Stimulated activated CD8-positive, alpha-beta memory T cell treated with anti-CD3 and anti-CD28 coated beads, Interleukin-4, amount 100 ng/mL, for 1 hour (primary cell): ENCODE data around the gene SIAH1.
"Not testable (repeated sequence)": the region's sequence is repeated elsewhere in the genome, so short reads cannot be mapped to it uniquely, and the experiment has no call there.

Experiments used
- DNase-seq, 2 donors: peaks; one replicate each; pipeline ENCODE4 v3.0.0-alpha.2; 2020; ENCODE audit warnings: low read depth in 2 of 2, low spot score in 1 of 2

The SIAH1 gene

DNA sequence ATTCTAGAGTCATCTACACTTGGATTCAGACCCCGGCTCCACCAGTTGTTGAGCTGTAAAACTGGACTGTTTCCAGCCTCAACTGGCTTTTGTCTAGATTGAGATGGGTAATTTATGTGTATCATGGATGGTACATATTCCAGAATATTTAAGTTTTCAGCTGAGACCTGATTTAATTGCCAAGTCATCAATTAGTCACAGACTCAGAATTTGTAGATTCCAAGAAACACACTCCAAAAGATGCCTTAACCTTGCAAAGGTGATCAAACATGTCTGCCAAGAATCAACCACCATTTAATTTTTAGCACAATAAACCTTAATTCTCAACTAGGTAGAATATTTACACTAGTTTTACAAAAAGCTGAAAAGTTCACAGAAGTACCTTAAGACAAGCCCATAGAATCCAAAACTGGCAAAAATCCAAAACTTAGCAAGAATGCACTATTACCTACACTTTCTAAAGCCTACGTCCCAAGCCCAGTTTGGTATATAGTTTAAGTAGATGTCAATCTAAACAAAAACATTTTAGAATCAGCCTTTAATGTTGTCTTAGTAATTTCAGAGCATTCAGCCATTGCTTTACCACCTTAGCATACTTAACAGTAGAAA, 17.7 kb downstream of the SIAH1 start:
- DNase-seq: no peak

DNA sequence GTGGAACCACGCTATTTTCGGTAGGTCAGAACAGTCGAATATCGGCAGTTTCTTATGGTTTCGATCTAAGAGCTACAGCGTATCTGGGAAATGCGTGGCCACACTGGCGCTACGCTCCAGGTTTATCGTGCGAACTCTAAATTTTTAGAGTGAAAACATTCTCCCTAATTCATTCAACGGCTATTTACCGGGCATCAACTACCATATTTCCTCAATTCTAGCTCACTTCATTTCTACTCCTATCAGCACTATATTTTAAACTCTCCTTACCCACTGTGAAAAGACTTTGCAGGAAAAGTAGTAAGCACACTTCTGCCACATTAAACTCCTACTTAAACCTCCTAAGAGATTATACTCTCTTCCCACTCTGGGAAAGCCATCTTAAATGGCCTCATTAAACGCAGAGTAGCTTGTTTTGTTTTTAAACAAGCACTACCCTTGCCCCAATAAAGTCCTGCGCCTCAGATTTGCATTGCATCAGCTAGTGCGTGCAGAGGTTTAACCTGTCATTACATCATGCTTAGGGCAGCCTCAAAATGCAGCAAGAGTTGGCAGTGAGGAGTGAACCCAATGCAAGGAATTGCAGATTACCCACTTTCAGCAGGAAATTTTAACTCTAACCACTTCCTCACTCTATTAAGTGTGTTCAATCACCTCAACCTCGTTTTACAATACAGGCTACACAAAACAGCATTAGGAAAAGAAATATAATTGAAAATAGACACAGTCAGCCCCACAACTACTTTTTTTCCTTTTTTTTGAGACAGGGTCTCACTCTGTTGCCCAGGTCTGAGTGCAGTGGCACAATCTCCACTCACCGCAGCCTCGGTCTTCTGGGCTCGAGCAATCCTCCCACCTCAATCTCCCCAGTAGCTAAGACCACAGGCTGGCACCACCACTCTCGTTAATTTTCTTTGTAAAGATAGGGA, 18.8 kb downstream of the SIAH1 start:
- peak in 1 of 2 donors; percentile 9 for DNase-seq

DNA sequence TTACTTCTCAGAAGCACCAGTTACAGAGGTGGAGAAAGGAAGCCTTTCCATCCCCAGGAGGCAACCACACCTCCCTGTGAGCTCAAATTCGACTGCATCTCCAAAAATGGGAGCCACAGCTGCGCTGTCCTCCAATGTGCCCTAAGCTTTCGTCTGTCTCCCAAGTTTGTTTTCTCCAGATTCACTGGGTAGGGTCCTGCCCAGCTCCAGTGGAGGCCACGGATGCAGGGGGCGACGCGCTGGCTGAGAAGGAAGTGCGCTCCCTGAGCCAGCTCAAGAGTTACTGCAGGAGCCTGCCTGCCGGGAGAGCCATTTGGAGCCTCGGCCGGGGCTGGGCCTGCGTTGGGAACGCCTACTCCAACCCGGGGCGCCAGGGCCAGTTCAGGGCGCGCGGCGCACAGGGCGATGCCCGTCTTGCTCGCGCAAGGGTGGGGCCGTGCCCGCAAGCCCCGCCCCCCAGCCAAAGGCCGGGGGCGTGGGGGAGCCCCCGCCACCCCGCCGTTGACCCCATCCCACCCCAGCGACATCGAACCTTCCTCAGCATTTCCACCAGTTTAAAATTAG, 19.5 kb downstream of the SIAH1 start:
- peak; percentile 30 to 44 for DNase-seq

DNA sequence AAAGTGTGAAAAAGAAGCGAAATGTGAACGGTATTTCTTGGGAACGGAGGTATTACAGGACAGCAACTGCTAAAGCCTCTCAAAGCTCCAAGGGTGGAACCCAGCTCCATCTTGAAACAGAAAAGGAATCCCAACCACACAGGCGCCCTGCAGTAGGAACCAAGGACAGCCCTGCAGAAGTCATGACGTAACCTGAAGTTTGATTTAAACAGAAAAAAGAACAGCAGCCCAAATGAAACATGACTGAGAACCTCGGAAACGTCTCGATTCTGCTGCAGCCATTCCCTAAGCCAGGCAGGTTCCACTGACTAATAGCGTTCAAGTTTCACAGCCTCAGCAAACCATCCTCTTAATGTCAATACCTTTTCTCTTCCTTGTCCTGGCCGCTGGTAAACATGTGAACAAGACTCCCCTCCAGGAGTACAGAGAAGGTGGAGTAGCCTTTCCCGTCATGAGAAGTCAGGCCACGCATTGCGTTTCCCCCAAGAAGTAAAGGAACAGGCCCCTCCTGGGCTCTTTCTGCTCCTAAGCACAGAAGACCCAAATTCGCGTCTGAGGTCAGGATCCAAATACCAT, 20.1 kb downstream of the SIAH1 start:
- DNase-seq: no peak

DNA sequence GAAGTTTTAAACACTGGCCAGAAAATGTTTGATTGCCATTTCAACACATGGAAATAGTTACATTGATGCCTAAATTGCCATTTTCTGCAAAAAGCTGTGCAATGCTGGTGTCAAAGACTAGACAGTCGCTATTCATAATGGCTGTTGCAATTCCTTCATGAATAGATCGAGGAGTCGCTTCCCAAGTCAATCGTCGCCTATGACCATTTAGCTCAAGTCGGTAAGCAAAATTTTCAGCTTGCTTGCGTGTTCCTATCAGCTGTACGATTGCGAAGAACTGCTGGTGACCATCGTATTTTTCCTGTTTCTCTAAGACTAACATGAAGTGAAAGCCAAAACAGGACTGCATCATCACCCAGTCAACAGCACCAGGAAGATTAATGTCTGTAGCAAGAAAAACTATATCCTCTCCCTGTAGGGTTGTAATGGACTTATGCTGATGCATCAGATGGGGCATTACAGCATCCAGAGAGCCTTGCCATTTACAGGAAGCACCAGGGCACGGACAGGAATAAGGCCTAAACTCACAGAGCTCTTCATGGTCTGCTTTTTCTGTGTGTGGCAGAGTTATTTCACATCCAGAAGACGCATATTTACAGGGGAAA, 23.6 kb downstream of the SIAH1 start:
- no peak for DNase-seq

DNA sequence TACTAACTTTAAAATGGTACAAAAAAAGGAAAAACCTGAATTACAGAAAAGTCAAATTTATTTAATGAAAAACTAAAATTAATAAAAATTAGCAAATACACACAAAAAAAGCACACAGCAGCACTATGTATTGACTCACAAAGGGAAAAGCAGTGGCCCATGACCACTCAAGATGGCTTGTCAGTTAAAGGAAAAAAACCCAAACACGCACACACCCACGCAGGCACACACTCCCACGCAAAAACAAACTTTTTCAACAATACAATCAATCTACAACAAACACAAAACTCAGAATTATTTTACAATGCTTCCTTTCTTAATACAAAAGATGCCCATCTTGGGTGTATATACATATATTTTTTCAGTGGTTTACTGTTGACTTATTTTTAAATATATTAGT, 24.2 kb downstream of the SIAH1 start:
- DNase-seq: no peak

DNA sequence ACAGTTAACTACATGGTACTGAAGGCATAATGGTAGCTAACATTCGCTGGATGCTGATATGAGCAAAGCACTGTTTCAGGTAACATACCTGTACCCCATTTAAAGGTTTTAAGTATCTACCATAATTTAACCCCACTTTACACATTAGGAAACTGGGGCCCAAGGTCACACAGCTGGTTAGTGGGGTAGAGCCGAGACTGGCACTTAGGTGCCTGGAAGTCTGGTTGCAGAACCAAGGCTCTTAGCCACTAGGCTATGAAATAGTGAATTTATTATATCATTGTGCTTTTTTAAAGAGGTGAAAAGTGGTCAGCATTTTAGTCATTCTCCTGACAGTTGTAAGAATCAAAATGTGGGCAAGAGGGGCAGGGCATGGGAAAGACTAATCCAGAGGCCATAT, 25.2 kb downstream of the SIAH1 start:
- DNase-seq: no peak

DNA sequence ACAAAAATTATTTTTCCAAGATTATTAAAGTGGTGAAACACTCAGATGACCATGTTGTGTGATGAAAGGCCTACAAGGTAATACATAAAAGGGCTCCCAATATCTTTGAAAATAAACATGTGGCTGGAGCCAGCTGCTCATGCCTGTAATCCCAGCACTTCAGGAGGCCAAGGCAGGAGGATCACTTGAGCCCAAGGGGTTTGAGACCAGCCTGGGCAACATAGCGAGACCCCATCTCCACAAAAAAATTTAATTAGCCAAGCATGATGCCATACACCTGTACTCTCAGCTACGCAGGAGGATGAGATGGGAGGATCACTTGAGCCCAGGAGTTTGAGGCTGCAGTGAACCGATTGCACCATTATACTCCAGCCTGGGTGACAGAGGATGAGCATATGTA, 26.8 kb downstream of the SIAH1 start:
- no peak for DNase-seq

DNA sequence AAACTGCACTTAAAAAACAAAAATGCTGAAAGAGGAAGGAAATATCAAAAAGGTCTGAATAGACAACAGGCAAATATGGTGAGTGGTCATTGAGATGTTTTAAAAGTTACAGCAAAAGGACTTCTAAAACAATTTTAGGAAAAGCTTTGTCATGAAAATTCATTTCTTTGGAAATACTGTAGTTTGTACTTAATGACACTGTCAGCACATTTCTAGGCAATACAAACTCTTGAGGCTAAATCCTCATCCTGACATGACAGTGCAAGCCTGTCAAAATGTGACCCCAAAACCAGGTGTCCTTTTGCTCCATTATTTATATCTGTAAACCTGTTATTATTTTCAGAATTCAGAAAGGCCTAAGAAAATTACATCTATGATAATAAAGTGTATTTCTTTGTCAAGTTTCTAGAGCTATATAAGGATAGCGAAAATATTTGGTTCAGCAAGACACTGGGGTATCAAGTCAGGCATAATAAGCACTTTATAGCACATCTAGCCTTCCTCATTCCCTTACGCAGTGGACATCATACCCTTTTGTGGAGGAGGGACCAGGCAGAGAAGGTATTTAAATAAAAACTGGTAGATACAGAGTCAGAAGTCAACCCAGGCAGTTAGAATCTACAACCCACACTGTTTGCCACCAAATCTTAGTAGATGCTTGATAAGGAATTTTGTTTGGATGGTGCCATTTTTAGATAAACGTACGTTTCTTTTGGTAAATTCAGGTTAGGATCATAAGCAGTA, 28.4 kb downstream of the SIAH1 start:
- DNase-seq: no peak

DNA sequence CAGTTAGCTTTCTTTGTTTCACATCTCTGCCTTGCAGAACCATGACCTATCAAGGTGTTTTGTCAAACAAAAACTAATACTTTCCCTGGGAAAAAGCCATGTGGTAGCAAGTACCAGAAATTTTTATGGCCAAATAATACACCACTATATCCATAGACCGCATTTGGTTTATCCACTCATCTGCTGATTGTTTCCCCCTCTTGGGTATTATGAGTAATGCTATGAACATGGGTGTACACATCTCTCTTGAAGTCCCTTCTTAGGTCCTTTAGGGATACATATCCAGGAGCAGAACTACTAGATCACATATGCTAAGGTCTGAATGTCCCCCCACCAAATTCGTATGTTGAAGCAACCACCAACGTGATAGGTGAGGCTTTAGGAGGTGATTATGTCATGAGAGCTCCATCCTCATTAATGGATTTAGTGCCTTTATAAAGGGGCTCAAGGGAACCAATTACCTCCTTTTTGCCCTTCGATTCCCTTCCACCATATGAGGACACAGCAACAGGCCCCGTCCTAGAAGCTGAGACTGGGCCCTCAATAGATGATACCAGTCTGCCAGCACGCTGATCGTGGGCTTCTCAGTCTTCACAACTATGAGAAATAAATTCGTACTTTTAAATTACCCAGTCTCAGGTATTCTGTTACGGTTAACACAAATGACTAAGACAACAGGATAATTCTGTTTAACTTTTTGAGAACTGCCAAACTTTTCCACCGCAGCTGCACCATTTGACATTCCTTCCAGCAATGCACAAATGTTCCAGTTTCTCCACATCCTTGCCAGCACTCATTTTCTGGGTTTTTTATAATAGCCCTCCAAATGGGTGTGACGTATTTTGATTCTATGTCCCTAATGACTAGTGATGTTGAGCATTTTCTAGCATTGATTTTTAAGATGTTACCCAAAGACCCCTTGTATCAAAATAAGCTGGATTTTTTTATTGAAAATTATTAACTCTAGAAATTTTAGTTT, 30.0 kb downstream of the SIAH1 start:
- no peak for DNase-seq

DNA sequence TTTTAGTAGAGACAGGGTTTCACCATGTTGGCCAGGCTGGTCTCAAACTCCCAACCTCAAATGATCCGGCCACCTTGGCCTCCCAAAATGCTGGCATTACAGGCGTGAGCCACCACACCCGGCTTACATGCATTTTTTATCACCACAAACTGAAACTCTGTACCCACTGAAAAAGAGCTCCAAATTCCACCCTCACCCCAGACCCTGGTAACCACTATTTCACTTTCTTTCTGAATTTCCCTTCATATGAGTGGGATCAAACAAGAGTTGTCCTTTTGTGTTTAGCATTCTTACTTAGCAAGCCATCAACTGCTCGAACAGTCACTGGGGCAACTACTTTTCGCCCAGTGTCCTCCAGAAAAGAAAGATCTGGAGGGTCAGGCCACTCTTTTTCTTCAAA, 30.8 kb downstream of the SIAH1 start:
- not testable (repeated sequence) for DNase-seq

DNA sequence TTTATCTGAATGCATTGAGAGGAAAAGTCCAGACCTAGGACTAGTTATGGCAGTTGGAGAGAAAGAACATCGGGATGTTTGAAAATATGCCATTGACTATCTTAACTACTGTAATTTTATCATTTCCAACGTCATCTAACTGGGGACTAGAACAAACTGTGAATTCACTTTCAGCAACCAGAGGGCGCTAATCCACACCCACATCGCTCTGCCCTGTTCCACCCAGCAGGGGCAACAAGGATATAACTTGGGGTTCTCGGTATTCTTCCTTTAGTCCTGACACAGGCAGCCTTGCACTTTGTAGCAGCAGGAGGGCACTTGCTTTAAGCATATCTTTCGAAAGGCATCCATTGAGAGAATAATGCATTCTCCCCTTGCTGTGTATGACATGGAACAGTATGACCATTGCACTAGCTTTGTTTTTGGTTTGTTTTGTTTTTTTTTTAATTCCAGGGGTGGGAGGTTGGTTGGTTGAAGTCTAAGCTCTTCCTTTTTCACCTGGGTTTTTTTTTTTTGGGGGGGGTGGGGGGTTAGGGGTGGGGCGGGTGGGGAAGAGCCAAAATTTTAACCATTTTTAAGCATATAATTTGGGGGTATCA, 31.5 kb downstream of the SIAH1 start:
- peak; percentile 26 to 33 for DNase-seq

DNA sequence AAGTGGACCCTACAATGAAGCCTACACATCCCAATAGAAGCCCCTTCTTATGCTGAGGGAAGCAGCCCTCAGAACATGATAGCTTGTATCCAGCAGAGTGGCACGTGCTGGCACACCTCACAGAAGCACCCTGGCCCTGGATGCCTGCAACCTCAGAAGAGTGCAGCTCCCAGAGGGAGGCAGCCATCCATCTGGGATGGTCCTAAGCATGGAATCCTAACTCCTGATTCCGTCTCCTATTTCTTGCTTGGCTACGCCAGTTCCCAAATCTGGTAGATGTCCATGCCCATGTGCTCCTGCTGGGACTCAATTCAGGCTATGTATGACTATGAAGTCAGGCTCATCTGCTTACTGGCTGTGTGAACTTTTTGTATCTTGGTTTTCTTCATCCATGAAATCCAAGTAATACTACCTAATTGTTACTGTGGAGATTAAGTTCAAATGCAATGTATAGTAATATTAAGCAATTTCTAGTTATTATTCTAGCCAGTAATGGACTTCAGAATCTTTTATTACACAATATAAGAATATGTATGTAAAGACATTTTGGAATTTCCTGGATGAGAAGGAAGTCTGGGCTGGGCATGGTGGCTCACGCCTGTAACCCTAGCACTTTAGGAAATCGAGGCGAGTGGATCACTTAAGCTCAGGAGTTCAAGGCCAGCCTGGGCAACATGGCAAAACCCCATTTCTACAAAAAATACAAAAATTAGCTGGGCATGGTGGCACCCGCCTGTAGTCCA, 32.4 kb downstream of the SIAH1 start:
- DNase-seq: no peak

DNA sequence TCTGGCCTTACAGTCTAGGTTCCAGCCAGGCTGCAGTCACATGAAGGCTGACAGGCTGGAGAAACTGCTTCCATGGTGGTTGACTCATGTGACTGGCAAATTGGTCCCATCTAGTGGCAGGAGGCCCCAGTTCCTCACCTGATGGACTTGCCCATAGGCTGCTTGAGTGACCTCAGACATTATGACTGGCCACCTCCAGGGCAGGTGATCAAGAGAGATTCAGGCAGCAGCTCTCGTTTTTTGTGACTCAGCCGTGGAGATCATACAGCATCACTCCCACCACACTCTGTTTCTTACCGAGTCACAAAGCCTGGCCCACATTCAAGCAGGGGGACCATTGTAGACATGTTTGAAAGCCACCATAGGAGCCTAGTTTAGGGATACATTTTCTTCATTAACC, 34.5 kb downstream of the SIAH1 start:
- no peak for DNase-seq

DNA sequence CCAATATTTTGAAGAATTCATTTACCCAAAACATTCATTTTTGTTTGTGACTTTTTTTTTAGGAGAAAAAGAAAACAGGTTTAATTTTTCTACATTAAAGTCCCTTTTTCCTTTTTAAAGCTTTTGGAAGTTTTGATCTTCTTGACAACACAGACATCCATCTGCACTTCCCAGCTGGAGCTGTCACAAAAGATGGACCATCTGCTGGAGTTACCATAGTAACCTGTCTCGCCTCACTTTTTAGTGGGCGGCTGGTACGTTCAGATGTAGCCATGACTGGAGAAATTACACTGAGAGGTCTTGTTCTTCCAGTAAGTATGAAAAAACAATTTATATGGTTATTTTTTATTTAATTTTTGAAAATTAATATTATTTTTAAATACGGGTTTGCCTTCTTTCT, 37.2 kb downstream of the SIAH1 start:
- DNase-seq: no peak

DNA sequence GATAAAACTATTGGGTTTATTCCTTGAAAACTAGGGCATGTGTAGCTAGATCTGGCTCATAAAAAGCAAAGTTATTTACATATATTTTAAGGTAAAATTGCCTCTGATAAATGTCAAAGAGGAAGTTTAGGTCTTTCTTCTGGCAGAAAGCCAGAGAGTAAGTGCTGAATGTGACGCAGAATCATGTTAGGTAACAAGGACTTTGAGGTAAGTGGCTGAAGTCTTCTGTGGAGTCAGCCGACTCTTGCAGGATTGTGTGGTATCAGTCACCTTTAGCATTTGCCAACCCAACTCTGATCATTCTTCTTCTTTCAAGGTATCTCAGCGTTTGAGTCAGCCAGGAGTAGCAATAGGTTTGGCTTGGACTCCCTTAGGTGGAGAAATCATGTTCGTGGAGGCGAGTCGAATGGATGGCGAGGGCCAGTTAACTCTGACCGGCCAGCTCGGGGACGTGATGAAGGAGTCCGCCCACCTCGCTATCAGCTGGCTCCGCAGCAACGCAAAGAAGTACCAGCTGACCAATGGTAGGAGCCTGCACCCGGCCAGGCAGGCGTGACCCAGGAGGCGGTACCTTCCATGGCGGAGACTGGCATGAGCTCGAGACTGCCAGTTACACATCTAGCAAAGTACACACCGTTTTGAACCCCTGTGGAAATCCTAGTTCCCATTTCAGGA, 37.9 kb downstream of the SIAH1 start:
- DNase-seq: no peak

DNA sequence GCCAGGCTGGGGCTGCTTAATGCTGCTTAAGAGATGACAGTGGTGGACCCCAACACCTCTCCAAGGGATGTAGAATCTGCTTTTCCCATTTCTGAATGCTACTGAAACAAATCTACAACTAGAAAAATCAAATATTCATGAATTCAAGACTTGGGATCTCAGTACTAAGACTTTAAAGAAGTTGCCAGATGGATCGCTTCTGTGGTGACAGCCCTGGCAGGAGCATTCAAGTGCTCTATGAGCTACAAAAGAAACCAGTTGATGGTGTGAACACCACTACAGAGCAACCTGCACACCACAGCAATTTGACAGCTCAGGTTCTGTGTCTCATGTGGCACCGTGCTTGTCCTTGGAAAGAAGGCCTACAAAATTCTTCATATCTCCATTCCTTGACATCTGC, 42.6 kb downstream of the SIAH1 start:
- DNase-seq: no peak

DNA sequence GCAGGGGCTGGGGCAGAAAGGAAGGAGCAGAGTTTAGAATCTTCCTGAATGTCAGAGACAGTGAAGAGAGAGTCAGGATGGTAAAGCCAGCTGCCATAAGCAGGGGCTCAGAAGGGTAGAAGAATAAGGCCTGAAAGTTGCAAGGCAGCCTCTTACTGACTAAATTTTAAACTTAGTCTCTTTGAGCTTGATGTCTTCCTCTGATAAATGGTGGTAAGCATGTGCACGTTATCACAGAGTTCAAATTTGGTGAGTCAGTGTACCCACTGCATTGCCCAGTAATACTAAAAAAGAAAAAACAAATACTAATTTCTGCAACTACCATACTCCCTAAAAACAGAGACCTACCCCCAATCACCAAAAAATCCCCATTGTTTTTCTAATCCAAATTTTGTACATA, 45.2 kb downstream of the SIAH1 start:
- no peak for DNase-seq
